ENCODE data around the gene GCNT1.

The GCNT1 gene

DNA sequence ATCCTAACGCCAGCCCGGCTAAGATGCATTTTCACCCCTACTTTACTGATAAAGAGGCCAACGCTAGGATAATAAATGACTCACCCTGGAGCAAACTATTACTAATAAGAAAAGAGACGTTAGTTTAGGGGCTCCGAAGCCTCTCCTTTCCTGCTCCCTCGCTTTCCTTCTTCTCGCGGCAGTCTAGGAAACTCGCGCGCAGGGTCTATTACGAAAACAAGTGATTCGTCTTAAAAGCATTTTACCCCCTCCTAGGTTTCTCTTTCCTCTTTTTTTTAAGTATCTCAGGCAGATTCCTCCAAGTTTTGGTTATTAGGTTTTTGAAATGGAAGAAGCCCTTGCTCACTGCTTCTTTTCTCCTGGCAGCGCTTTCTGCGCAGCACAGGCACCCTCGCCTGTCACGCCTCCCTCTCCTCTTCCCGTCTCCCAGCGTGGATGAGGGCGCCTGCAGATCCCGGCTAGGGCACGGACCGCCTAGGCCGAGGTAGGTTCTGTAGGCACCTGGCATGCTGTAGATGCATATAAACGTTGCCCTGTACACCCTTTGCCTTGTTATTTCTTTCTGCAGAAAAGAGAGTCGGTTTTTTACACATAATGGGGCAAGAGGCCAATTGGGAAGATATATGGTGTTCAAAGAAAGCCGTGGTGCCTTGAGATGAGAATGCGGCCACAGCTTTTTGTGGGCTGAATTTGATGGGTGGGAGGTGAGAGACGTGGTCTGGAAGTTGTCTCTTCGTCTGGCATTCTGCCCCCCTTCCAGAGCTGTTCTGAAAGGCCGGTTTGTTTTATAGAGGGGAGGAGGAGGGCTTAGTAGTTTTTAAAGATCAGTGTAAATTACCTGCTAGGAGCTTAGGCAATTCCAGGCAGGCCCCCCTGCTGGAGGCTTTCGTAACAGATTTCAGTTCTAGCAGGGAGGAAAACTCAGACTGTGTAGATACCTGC is 983 bp downstream of the GCNT1 start:
- TF ChIP-seq EZH2 (IDR thresholded peaks at IDR 0.05; ENCODE audit: borderline replicate concordance, low read depth, low read length, severe bottlenecking): no peak
- TF ChIP-seq, protein P1, sequence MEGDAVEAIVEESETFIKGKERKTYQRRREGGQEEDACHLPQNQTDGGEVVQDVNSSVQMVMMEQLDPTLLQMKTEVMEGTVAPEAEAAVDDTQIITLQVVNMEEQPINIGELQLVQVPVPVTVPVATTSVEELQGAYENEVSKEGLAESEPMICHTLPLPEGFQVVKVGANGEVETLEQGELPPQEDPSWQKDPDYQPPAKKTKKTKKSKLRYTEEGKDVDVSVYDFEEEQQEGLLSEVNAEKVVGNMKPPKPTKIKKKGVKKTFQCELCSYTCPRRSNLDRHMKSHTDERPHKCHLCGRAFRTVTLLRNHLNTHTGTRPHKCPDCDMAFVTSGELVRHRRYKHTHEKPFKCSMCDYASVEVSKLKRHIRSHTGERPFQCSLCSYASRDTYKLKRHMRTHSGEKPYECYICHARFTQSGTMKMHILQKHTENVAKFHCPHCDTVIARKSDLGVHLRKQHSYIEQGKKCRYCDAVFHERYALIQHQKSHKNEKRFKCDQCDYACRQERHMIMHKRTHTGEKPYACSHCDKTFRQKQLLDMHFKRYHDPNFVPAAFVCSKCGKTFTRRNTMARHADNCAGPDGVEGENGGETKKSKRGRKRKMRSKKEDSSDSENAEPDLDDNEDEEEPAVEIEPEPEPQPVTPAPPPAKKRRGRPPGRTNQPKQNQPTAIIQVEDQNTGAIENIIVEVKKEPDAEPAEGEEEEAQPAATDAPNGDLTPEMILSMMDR (IDR thresholded peaks at IDR 0.05; ENCODE audit: borderline replicate concordance, extremely low read depth, low read length, poor library complexity, severe bottlenecking): peak; percentile 9
- Histone ChIP-seq H3K79me2 (ENCODE audit: insufficient read depth, low read length) (no peaks in the 10 kb centered on the region), H3K27ac (ENCODE audit: low read length) (no peak overlapping the region), H3K4me1 (ENCODE audit: insufficient read depth, low read length) (peaks cover 26% of the 10 kb centered on the region), H4K20me1 (ENCODE audit: insufficient read depth, low read length) (no peaks in the 10 kb centered on the region), H3K9ac (ENCODE audit: low read depth, low read length) (no peak overlapping the region), H2AFZ (ENCODE audit: low read depth, low read length) (peak overlapping the region; percentile 51; the same call in 1 of the 2 replicates), H3K36me3 (ENCODE audit: insufficient read depth, low read length) (no peaks in the 10 kb centered on the region), H3K27me3 (ENCODE audit: insufficient read depth, low read length, poor library complexity) (peaks cover 24% of the 10 kb centered on the region), H3K9me3 (ENCODE audit: insufficient read depth, low read length, severe bottlenecking) (no peaks in the 10 kb centered on the region), H3K4me2 (ENCODE audit: insufficient read depth, low read length) (peak overlapping the region; percentile 79), H3K4me3 (ENCODE audit: low read depth in 1 of 2, low read length in 2 of 2) (peak overlapping the region in 1 of 2 experiments; percentile 55; a peak in 2 of 4 replicates)
- no peak for ATAC-seq (ENCODE audit: insufficient read depth, low read depth)
- peak; percentile 6 for DNase-seq

DNA sequence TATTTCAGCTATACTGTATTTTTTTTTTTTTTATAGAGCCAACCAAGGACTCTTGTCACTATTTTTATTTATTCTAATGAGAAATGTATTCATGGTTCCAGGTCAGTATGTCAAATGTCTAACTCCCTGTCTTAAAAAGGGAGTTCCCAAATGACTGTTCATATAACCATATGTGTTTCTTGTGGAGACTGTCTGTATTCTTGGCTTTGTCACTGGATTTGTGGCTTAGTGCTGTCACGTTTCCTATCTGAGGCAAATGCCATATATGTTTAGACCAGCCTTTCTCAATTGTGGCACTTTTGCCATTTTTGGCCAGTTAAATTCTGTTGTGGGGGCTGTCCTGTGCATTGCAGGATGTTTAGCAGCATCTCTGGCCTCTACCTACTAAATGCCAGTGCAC is 3.1 kb downstream of the GCNT1 start:
- no peak overlapping the region for H3K4me2 ChIP-seq (ENCODE audit: insufficient read depth, low read length)
- H3K79me2 ChIP-seq (ENCODE audit: insufficient read depth, low read length): no peaks in the 10 kb centered on the region
- DNase-seq (no peak), ATAC-seq (ENCODE audit: insufficient read depth, low read depth) (no peak)
- H3K4me3 ChIP-seq (ENCODE audit: low read depth in 1 of 2, low read length in 2 of 2): no peak overlapping the region
- H3K4me1 ChIP-seq (ENCODE audit: insufficient read depth, low read length): peaks cover 16% of the 10 kb centered on the region
- H3K27ac ChIP-seq (ENCODE audit: low read length): no peak overlapping the region
- H3K27me3 ChIP-seq (ENCODE audit: insufficient read depth, low read length, poor library complexity): peaks cover 24% of the 10 kb centered on the region
- H3K36me3 ChIP-seq (ENCODE audit: insufficient read depth, low read length): no peaks in the 10 kb centered on the region
- TF ChIP-seq EZH2 (IDR thresholded peaks at IDR 0.05; ENCODE audit: borderline replicate concordance, low read depth, low read length, severe bottlenecking): no peak
- TF ChIP-seq, protein P1 (IDR thresholded peaks at IDR 0.05; ENCODE audit: borderline replicate concordance, extremely low read depth, low read length, poor library complexity, severe bottlenecking): no peak
- no peaks in the 10 kb centered on the region for H3K9me3 ChIP-seq (ENCODE audit: insufficient read depth, low read length, severe bottlenecking)
- H3K9ac ChIP-seq (ENCODE audit: low read depth, low read length): no peak overlapping the region
- H4K20me1 ChIP-seq (ENCODE audit: insufficient read depth, low read length): no peaks in the 10 kb centered on the region
- H2AFZ ChIP-seq (ENCODE audit: low read depth, low read length): no peak overlapping the region

DNA sequence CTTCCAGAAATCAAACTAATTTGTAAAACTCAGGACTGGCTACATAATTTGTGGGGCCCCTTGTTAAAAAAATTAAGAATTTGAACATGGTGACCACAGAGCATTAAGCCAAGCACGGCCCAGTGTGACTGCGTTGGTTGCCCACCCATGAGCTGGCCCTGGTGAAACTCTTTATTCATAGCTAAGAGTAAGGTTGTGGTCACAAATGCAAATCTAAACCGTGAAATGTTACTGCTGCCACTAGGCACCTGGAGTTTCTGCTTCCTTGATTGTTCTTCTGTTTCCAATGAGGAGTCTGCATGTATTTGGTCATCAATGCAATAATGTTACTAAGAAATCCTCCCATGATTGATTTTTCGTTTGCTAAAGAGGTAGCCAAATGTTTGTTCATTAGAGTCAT is 4.2 kb downstream of the GCNT1 start:
- no peak for ATAC-seq (ENCODE audit: insufficient read depth, low read depth)
- no peak overlapping the region for H3K4me3 ChIP-seq (ENCODE audit: low read depth in 1 of 2, low read length in 2 of 2)
- TF ChIP-seq EZH2 (IDR thresholded peaks at IDR 0.05; ENCODE audit: borderline replicate concordance, low read depth, low read length, severe bottlenecking): no peak
- TF ChIP-seq, protein P1 (IDR thresholded peaks at IDR 0.05; ENCODE audit: borderline replicate concordance, extremely low read depth, low read length, poor library complexity, severe bottlenecking): no peak

More for the DNA sequence above, 4.2 kb downstream of the GCNT1 start:
- no peaks in the 10 kb centered on the region for H3K9me3 ChIP-seq (ENCODE audit: insufficient read depth, low read length, severe bottlenecking)
- H3K9ac ChIP-seq (ENCODE audit: low read depth, low read length): no peak overlapping the region
- no peak overlapping the region for H2AFZ ChIP-seq (ENCODE audit: low read depth, low read length)
- H3K36me3 ChIP-seq (ENCODE audit: insufficient read depth, low read length): no peaks in the 10 kb centered on the region
- H3K27me3 ChIP-seq (ENCODE audit: insufficient read depth, low read length, poor library complexity): peaks cover 24% of the 10 kb centered on the region
- no peaks in the 10 kb centered on the region for H3K79me2 ChIP-seq (ENCODE audit: insufficient read depth, low read length)
- DNase-seq: no peak
- peaks cover 16% of the 10 kb centered on the region for H3K4me1 ChIP-seq (ENCODE audit: insufficient read depth, low read length)
- no peaks in the 10 kb centered on the region for H4K20me1 ChIP-seq (ENCODE audit: insufficient read depth, low read length)
- H3K4me2 ChIP-seq (ENCODE audit: insufficient read depth, low read length): no peak overlapping the region
- H3K27ac ChIP-seq (ENCODE audit: low read length): no peak overlapping the region
